Measurements from ENCODE around the gene LRP1B.
"Not testable (repeated sequence)": the region's sequence is repeated elsewhere in the genome, so short reads cannot be mapped to it uniquely, and the experiment has no call there.

LRP1B gene

GRCh38 chr2:140658760-140659692, 1471.8 kb downstream of the LRP1B start:
- Mint-ChIP-seq H3K9me3 (no peaks in the 10 kb centered on the region), H3K4me1 (ENCODE audit: low read depth) (no peaks in the 10 kb centered on the region), H3K27me3 (no peaks in the 10 kb centered on the region), H3K4me3 (no peak overlapping the region), H3K27ac (no peak overlapping the region), H3K36me3 (ENCODE audit: low read depth) (no peaks in the 10 kb centered on the region)
- intact Hi-C loops (cut with micrococcal nuclease), result no loop called here

- intact Hi-C loops (cut with micrococcal nuclease), result no loop called here
- Mint-ChIP-seq H3K9me3 (no peaks in the 10 kb centered on the region), H3K27ac (no peak overlapping the region), H3K27me3 (no peaks in the 10 kb centered on the region), H3K4me1 (ENCODE audit: low read depth) (no peaks in the 10 kb centered on the region), H3K4me3 (no peak overlapping the region), H3K36me3 (ENCODE audit: low read depth) (no peaks in the 10 kb centered on the region)
Observed at GRCh38 chr2:140657657-140658056, 1473.2 kb downstream of the LRP1B start.

GRCh38 chr2:140654565-140654964, 1476.3 kb downstream of the LRP1B start:
- intact Hi-C loops (cut with micrococcal nuclease), result no loop called here
- Mint-ChIP-seq H3K36me3 (ENCODE audit: low read depth) (no peaks in the 10 kb centered on the region), H3K9me3 (no peaks in the 10 kb centered on the region), H3K27me3 (no peaks in the 10 kb centered on the region), H3K4me1 (ENCODE audit: low read depth) (no peaks in the 10 kb centered on the region), H3K27ac (no peak overlapping the region), H3K4me3 (no peak overlapping the region)

GRCh38 chr2:140650825-140651224, 1480.0 kb downstream of the LRP1B start:
- no peak overlapping the region for H3K27ac Mint-ChIP-seq
- no peak overlapping the region for H3K4me3 Mint-ChIP-seq
- H3K9me3 Mint-ChIP-seq, result no peaks in the 10 kb centered on the region
- intact Hi-C loops (cut with micrococcal nuclease), result no loop called here
- no peaks in the 10 kb centered on the region for H3K36me3 Mint-ChIP-seq (ENCODE audit: low read depth)
- H3K27me3 Mint-ChIP-seq, result no peaks in the 10 kb centered on the region
- H3K4me1 Mint-ChIP-seq (ENCODE audit: low read depth), result no peaks in the 10 kb centered on the region

GRCh38 chr2:140650134-140650533, 1480.7 kb downstream of the LRP1B start:
- H3K27ac Mint-ChIP-seq; intact Hi-C loops (cut with micrococcal nuclease); H3K4me3 Mint-ChIP-seq; H3K9me3 Mint-ChIP-seq; H3K27me3 Mint-ChIP-seq; H3K4me1 Mint-ChIP-seq (ENCODE audit: low read depth); H3K36me3 Mint-ChIP-seq (ENCODE audit: low read depth): not testable (repeated sequence)

GRCh38 chr2:140648393-140648792, 1482.4 kb downstream of the LRP1B start:
- H3K27me3 Mint-ChIP-seq, result no peaks in the 10 kb centered on the region
- no peaks in the 10 kb centered on the region for H3K9me3 Mint-ChIP-seq
- H3K36me3 Mint-ChIP-seq (ENCODE audit: low read depth), result no peaks in the 10 kb centered on the region
- H3K27ac Mint-ChIP-seq, result no peak overlapping the region
- H3K4me3 Mint-ChIP-seq, result no peak overlapping the region
- H3K4me1 Mint-ChIP-seq (ENCODE audit: low read depth), result no peaks in the 10 kb centered on the region
- intact Hi-C loops (cut with micrococcal nuclease), result no loop called here

GRCh38 chr2:140643761-140644187, 1487.0 kb downstream of the LRP1B start:
- H3K36me3 Mint-ChIP-seq (ENCODE audit: low read depth), result no peaks in the 10 kb centered on the region

GRCh38 chr2:140641163-140641562, 1489.7 kb downstream of the LRP1B start:
- H3K27ac Mint-ChIP-seq, result no peak overlapping the region
- no peaks in the 10 kb centered on the region for H3K36me3 Mint-ChIP-seq (ENCODE audit: low read depth)
- no peak overlapping the region for H3K4me3 Mint-ChIP-seq
- intact Hi-C loops (cut with micrococcal nuclease), result no loop called here
- H3K4me1 Mint-ChIP-seq (ENCODE audit: low read depth), result no peaks in the 10 kb centered on the region
- peaks cover 9% of the 10 kb centered on the region for H3K9me3 Mint-ChIP-seq
- no peaks in the 10 kb centered on the region for H3K27me3 Mint-ChIP-seq

More at GRCh38 chr2:140643761-140644187, 1487.0 kb downstream of the LRP1B start:
- Mint-ChIP-seq H3K27me3 (no peaks in the 10 kb centered on the region), H3K4me1 (ENCODE audit: low read depth) (no peaks in the 10 kb centered on the region), H3K27ac (no peak overlapping the region), H3K9me3 (peaks cover 9% of the 10 kb centered on the region), H3K4me3 (no peak overlapping the region)
- intact Hi-C loops (cut with micrococcal nuclease), result no loop called here

- peaks cover 9% of the 10 kb centered on the region for H3K9me3 Mint-ChIP-seq
- no peaks in the 10 kb centered on the region for H3K27me3 Mint-ChIP-seq
- H3K4me3 Mint-ChIP-seq, result no peak overlapping the region
- H3K27ac Mint-ChIP-seq, result no peak overlapping the region
- H3K36me3 Mint-ChIP-seq (ENCODE audit: low read depth), result no peaks in the 10 kb centered on the region
- H3K4me1 Mint-ChIP-seq (ENCODE audit: low read depth), result no peaks in the 10 kb centered on the region
- intact Hi-C loops (cut with micrococcal nuclease), result no loop called here
Observed at GRCh38 chr2:140639628-140640027, 1491.2 kb downstream of the LRP1B start.

- no peaks in the 10 kb centered on the region for H3K27me3 Mint-ChIP-seq
Observed at GRCh38 chr2:140630557-140630956, 1500.3 kb downstream of the LRP1B start.

GRCh38 chr2:140627885-140628284, 1502.9 kb downstream of the LRP1B start:
- H3K9me3 Mint-ChIP-seq, result peaks cover 44% of the 10 kb centered on the region
- H3K27me3 Mint-ChIP-seq, result no peaks in the 10 kb centered on the region
- no peaks in the 10 kb centered on the region for H3K4me1 Mint-ChIP-seq (ENCODE audit: low read depth)
- intact Hi-C loops (cut with micrococcal nuclease), result no loop called here
- no peak overlapping the region for H3K4me3 Mint-ChIP-seq
- H3K36me3 Mint-ChIP-seq (ENCODE audit: low read depth), result no peaks in the 10 kb centered on the region
- no peak overlapping the region for H3K27ac Mint-ChIP-seq

More at GRCh38 chr2:140630557-140630956, 1500.3 kb downstream of the LRP1B start:
- Mint-ChIP-seq H3K36me3 (ENCODE audit: low read depth) (no peaks in the 10 kb centered on the region), H3K27ac (no peak overlapping the region), H3K4me1 (ENCODE audit: low read depth) (no peaks in the 10 kb centered on the region), H3K9me3 (peaks cover 39% of the 10 kb centered on the region), H3K4me3 (no peak overlapping the region)
- intact Hi-C loops (cut with micrococcal nuclease), result no loop called here

- Mint-ChIP-seq H3K9me3 (peaks cover 44% of the 10 kb centered on the region), H3K36me3 (ENCODE audit: low read depth) (no peaks in the 10 kb centered on the region), H3K27ac (no peak overlapping the region), H3K4me1 (ENCODE audit: low read depth) (no peaks in the 10 kb centered on the region), H3K27me3 (no peaks in the 10 kb centered on the region), H3K4me3 (no peak overlapping the region)
- intact Hi-C loops (cut with micrococcal nuclease), result no loop called here
Observed at GRCh38 chr2:140627136-140627535, 1503.7 kb downstream of the LRP1B start.

GRCh38 chr2:140624200-140624599, 1506.6 kb downstream of the LRP1B start:
- peaks cover 25% of the 10 kb centered on the region for H3K9me3 Mint-ChIP-seq

GRCh38 chr2:140621583-140622362, 1509.0 kb downstream of the LRP1B start:
- Mint-ChIP-seq H3K27ac (no peak overlapping the region), H3K27me3 (no peaks in the 10 kb centered on the region), H3K36me3 (ENCODE audit: low read depth) (no peaks in the 10 kb centered on the region), H3K4me3 (no peak overlapping the region), H3K9me3 (peaks cover 7% of the 10 kb centered on the region), H3K4me1 (ENCODE audit: low read depth) (no peaks in the 10 kb centered on the region)
- intact Hi-C loops (cut with micrococcal nuclease), result no loop called here

More at GRCh38 chr2:140624200-140624599, 1506.6 kb downstream of the LRP1B start:
- Mint-ChIP-seq H3K4me1 (ENCODE audit: low read depth) (no peaks in the 10 kb centered on the region), H3K27me3 (no peaks in the 10 kb centered on the region), H3K36me3 (ENCODE audit: low read depth) (no peaks in the 10 kb centered on the region), H3K27ac (no peak overlapping the region), H3K4me3 (no peak overlapping the region)
- intact Hi-C loops (cut with micrococcal nuclease), result no loop called here
